ENCODE measurements around the gene DLG2. TPM values are rescaled to one million over a fixed set of nuclear protein-coding genes. Genes with fewer than 3 reads are reported as not detected.

The DLG2 gene
- total RNA-seq, 3 donors from 2014 or later = 4.3 to 12.3 (median 6.9) TPM

DNA sequence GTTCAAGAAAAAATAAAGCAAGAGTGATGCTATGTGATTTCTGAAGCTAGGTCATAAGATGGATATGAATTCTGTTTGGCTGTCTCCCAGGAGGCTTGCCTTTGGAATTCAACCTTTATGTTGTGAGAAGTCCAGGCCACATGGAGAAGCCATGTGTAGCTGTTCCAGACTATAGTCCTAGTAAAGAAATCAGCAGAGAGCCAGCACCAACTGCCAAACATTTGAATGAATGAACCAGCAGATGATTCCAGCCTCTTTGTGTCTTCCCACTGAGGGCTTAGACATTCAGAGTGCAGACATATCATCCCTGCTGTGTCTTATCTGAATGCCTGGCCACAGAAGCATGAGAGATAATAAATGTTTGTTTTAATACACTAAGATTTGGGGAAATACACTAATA, 1150.6 kb downstream of the DLG2 start:
- intact Hi-C loops (cut with DNase I; ENCODE audit: low total_unique reads) = no loop called here
- TF ChIP-seq POLR2AphosphoS5 (IDR thresholded peaks at IDR 0.05) = no peak
- no peak for TF ChIP-seq POLR2A (IDR thresholded peaks at IDR 0.05)
- TF ChIP-seq, protein P1, sequence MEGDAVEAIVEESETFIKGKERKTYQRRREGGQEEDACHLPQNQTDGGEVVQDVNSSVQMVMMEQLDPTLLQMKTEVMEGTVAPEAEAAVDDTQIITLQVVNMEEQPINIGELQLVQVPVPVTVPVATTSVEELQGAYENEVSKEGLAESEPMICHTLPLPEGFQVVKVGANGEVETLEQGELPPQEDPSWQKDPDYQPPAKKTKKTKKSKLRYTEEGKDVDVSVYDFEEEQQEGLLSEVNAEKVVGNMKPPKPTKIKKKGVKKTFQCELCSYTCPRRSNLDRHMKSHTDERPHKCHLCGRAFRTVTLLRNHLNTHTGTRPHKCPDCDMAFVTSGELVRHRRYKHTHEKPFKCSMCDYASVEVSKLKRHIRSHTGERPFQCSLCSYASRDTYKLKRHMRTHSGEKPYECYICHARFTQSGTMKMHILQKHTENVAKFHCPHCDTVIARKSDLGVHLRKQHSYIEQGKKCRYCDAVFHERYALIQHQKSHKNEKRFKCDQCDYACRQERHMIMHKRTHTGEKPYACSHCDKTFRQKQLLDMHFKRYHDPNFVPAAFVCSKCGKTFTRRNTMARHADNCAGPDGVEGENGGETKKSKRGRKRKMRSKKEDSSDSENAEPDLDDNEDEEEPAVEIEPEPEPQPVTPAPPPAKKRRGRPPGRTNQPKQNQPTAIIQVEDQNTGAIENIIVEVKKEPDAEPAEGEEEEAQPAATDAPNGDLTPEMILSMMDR (IDR thresholded peaks at IDR 0.05) = no peak

DNA sequence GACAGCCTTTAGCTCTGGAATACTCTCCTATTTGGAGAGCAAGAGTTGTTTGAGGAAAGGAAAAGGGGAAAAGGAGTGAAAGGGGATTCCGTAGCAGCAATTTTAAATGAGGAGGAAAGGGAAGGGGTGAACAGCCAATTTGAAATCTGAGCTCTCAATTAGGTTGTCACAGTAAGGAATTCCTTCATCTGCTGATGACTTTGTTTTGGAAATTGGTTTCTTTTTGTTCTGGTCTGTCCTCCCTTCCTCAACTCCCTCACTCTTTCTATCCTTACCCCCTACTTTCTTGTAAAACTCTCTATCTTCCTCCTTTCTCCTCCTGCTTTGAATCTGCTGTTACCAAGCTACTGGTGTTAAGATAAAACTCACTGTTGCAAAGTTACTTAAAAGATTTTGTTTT, 1155.6 kb downstream of the DLG2 start:
- H3K27ac ChIP-seq = no peak overlapping the region
- no peak for TF ChIP-seq POLR2A (IDR thresholded peaks at IDR 0.05)
- TF ChIP-seq POLR2AphosphoS5 (IDR thresholded peaks at IDR 0.05) = no peak
- TF ChIP-seq, protein P1 (IDR thresholded peaks at IDR 0.05) = no peak
- H3K4me1 ChIP-seq = no peaks in the 10 kb centered on the region
- no peak for DNase-seq (ENCODE audit: low spot score in 2 of 2)
- H3K36me3 ChIP-seq = no peaks in the 10 kb centered on the region
- intact Hi-C loops (cut with DNase I; ENCODE audit: low total_unique reads) = no loop called here
- no peak overlapping the region for H3K4me3 ChIP-seq
- H3K9me3 ChIP-seq = no peaks in the 10 kb centered on the region
- H3K27me3 ChIP-seq = no peaks in the 10 kb centered on the region

More for the DNA sequence above, 1150.6 kb downstream of the DLG2 start:
- Histone ChIP-seq H3K4me3 (no peak overlapping the region), H3K4me1 (no peaks in the 10 kb centered on the region), H3K27ac (no peak overlapping the region), H3K27me3 (no peaks in the 10 kb centered on the region), H3K36me3 (no peaks in the 10 kb centered on the region), H3K9me3 (no peaks in the 10 kb centered on the region)
- DNase-seq (ENCODE audit: low spot score in 2 of 2) = no peak

DNA sequence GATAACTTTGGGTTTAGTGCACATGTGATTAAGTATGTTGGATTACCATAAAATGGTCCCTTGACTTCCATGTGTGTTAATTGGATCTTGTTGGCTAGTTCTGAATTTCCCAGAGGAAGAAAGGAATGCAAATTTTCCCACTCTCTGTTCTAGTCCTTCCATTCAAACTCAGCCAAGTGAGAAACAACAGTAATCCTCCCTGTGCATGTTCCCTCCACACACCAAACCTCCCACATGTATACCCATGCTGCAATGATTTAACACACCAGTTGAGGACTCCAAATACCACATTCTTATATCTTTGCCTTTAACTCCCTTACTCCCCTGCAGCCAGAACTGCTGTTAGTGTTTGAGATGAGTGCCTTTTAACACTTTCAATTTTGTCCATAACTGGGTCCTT, 1158.9 kb downstream of the DLG2 start:
- intact Hi-C loops (cut with DNase I; ENCODE audit: low total_unique reads) = no loop called here
- H3K4me1 ChIP-seq = no peaks in the 10 kb centered on the region

DNA sequence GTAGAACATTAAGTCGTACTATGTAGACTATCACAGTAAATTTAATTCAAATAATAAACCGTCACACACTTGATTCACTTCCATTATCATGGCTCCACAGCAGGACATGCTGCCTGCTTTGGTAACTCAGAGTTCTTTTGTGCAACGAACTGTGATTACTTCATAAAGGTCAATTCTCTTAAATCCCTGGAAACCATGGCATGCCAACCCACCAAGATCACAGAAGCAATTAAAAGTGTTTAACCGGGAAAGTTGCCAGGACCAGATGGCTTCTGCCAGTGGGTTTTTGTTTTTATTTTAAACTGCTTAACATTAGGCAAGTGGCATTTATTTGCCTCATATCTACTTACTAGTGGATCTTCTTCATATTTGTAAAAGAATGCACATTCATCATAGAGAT, 1162.1 kb downstream of the DLG2 start:
- intact Hi-C loops (cut with DNase I; ENCODE audit: low total_unique reads) = no loop called here
- H3K27ac ChIP-seq = no peak overlapping the region
- no peaks in the 10 kb centered on the region for H3K4me1 ChIP-seq
- no peaks in the 10 kb centered on the region for H3K36me3 ChIP-seq
- no peaks in the 10 kb centered on the region for H3K9me3 ChIP-seq
- no peak for DNase-seq (ENCODE audit: low spot score in 2 of 2)
- TF ChIP-seq POLR2AphosphoS5 (IDR thresholded peaks at IDR 0.05) = no peak
- TF ChIP-seq, protein P1 (IDR thresholded peaks at IDR 0.05) = no peak
- TF ChIP-seq POLR2A (IDR thresholded peaks at IDR 0.05) = no peak
- H3K4me3 ChIP-seq = no peak overlapping the region
- no peaks in the 10 kb centered on the region for H3K27me3 ChIP-seq

More for the DNA sequence above, 1158.9 kb downstream of the DLG2 start:
- TF ChIP-seq POLR2AphosphoS5 (IDR thresholded peaks at IDR 0.05) (no peak), POLR2A (IDR thresholded peaks at IDR 0.05) (no peak)
- TF ChIP-seq, protein P1 (IDR thresholded peaks at IDR 0.05) = no peak
- Histone ChIP-seq H3K36me3 (no peaks in the 10 kb centered on the region), H3K9me3 (no peaks in the 10 kb centered on the region), H3K27ac (no peak overlapping the region), H3K4me3 (no peak overlapping the region), H3K27me3 (no peaks in the 10 kb centered on the region)
- no peak for DNase-seq (ENCODE audit: low spot score in 2 of 2)

DNA sequence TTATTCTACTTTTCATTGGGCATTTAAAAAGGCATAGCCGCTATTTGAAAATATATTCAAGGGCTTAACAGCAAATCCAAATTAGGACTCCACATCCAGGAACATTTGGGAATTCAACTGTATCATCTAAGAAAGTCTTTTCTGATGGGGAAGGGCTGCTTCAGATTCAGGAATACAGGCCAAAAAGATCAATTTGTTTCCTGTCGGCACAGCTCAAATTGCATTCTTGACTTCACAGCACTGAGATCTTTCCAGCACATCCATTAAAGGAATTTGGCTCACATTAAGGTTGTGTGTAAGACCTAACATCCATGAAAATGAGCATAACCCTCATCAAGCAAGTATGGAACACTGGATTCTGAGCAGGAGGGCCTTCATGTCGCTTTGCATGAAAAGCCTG, 1171.5 kb downstream of the DLG2 start:
- TF ChIP-seq POLR2AphosphoS5 (IDR thresholded peaks at IDR 0.05) (no peak), POLR2A (IDR thresholded peaks at IDR 0.05) (no peak)
- TF ChIP-seq, protein P1 (IDR thresholded peaks at IDR 0.05) = no peak
- intact Hi-C loops (cut with DNase I; ENCODE audit: low total_unique reads) = no loop called here

More for the DNA sequence above, 1171.5 kb downstream of the DLG2 start:
- H3K36me3 ChIP-seq = no peaks in the 10 kb centered on the region
- H3K27ac ChIP-seq = no peak overlapping the region
- H3K4me3 ChIP-seq = no peak overlapping the region
- no peaks in the 10 kb centered on the region for H3K4me1 ChIP-seq
- no peaks in the 10 kb centered on the region for H3K27me3 ChIP-seq
- no peak for DNase-seq (ENCODE audit: low spot score in 2 of 2)
- H3K9me3 ChIP-seq = no peaks in the 10 kb centered on the region
